Stimulated activated CD8-positive, alpha-beta memory T cell treated with anti-CD3 and anti-CD28 coated beads, Interleukin-7, amount 100 ng/mL, for 4 hours (primary cell): ENCODE results near the gene RPS16.

Experiments used
- DNase-seq, 2 donors: peaks; one replicate each; pipeline ENCODE4 v3.0.0-alpha.2; 2020; ENCODE audit warnings: low read depth in 2 of 2

RPS16 gene

DNA sequence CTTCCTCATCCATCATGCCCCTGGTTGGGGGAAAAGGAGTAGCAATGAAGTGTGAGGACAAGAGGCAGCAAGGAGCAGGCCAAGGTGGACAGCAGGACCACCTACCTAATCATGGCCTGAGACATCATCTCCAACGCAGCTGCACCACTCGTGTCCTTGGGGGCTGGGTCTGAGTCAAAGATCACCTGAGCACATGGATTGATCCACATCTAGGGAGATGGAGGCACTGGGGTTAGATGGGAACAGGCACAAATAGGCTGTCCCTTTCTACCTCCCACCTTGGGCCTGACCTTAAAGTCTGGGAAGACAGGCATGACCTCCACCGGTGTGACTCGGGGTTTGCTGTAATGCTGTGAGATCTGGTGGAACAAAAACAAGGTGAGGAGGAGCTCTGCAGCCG is 47.1 kb downstream of the RPS16 start:
- no peak for DNase-seq

DNA sequence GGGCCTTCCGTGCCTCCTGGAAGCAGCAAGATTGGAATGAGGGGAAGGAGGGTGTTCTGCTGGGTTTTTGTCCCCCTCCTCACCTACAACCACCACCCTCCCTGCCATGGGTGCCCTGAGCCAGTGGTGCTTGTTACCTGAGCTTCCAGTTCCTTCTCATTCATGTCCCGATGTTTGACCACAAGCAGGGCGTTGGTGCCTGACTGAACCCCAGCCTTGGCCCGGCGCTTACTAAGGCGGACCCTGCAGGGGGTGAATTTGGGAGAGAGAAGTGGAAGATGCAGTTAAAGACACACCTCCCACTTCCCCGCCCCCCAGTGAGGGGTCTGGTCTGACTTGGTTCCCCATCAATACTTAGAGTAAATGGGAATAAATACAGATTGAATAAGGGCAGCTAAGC is 49.2 kb downstream of the RPS16 start:
- DNase-seq: no peak

DNA sequence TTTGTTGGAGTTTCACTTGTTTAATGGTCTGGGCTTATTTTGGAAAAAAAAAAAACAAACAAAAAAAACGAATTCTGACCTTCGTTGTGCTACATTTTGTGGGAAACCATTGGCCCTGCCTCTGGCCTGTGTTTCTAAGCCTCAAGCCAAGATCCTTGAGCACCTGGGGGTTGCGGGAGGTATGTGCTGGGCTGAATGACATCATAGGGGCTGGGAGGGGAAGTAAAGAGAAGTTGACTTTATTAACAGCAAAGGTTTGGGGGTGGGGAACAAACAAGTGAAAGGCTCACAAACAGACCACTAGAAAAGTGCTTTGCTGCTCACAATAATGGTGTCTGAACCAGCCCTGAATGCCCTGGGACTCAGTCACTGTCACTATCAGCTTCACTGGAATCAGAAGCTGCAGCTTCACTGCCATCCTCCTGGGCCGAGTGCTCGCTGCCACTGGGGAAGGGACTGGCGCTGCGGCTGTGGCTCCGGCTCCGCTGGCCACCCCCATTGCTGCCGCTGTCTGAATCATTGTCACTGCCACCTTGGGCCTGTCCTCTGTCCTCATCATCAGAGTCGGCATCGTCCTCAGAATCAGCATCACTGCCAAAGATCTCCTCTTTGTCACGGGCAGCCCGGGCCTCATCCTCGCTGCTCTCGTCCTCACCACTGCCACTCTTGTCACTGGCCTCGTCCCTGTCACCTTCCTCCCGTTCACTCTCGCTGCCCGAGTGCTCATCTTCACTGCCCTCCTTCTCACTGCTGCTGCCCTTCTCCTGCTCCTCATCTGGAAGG is 49.9 kb downstream of the RPS16 start:
- DNase-seq: no peak

DNA sequence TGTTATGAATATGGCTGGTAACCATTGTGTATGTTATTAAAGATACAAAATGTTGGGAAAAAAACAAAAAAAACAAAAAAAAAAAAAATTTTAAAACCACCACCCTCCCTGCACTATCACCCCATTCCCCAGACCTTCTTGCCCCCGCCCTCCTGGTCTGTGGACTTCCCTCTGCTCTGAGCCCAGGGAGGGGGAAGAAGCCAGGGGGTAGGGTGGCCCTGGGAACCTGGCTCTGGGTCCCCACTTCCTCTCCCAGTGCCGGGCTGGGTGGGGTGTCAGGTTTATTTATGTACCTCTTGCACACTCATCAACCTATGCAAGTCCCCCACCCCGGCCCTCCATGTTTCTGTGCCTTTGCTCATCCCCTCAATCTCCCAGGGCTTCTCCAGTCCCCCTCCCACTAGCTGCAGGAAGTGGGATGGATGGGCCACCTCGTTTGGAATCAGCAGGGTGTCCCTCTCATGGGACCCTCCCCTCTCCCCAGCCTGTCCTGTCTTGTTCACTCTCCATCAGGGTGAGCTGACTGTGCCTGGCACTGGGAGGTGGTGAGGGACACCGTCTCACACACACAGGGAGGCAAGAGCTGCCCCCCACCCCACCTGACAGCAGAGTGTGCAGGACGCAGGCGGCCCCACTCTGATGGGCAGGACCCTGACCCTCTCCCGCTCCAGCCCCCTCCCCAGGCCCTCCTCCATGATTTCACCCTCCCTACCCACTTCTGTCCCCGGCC is 50.7 kb downstream of the RPS16 start:
- no peak for DNase-seq
